Right lung (tissue), 5 donors: ENCODE data around the gene SH3D19. TPM values are rescaled to one million over a fixed set of nuclear protein-coding genes. Genes with fewer than 3 reads are reported as not detected.
A peak's percentile ranks its signal among the peaks of the same experiment; 100 is the strongest.
"Not testable (repeated sequence)": the region's sequence is repeated elsewhere in the genome, so short reads cannot be mapped to it uniquely, and the experiment has no call there.

Source experiments
- DNase-seq, 2 donors: peaks; one replicate each; pipeline ENCODE4 v3.0.0-alpha.2; 2013
- polyA plus RNA-seq, 5 donors: library from polyadenylated mRNA; unstranded; fragments of 120-200 nt; gene quantifications; one replicate each; pipeline versions ENCODE4 v1.2.1 to v1.2.3, GENCODE V29; 2013; ENCODE audit warnings: inconsistent platforms in 1 of 5, low replicate concordance in 1 of 5; ENCODE audit not compliant: insufficient read length in 5 of 5, insufficient read depth in 1 of 5

SH3D19 gene
- polyA plus RNA-seq, 5 donors, result 41.0 to 63.1 (median 54.0) TPM

DNA sequence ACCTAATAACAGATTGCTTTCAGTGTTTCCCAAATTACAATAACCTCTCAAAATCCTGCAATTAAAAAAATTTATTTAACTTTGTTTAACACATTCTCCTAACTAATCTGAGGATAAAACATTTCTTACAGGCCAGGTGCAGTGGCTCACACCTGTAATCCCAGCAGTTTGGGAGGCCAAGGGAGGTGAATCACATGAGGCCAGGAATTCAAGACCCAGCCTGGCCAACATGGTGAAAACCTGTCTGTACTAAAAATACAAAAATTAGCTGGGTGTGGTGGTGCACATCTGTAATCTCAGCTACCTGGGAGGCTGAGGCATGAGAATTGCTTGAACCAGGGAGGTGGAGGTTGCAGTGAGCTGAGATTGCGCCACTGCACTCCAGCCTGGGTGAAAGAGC is 90.0 kb downstream of the SH3D19 start:
- not testable (repeated sequence) for DNase-seq

DNA sequence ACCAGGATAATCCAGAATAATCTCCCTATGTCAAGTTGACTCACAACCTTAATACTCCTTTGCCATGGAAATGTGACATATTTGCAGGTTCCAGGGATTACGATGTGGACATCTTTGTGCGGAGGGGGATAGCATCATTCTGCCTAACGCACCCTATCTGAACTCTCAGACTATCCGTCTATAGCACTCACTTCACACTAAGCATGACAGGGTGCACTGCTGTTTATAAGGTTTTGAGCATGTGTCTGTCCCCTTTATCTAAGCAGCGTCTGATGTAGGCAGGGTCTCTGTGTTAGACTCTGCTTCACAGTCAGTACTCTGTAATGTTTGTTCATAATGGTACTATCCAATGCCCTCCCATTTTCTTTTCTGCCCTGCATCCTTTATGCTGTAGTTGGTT is 91.8 kb downstream of the SH3D19 start:
- DNase-seq, result no peak

DNA sequence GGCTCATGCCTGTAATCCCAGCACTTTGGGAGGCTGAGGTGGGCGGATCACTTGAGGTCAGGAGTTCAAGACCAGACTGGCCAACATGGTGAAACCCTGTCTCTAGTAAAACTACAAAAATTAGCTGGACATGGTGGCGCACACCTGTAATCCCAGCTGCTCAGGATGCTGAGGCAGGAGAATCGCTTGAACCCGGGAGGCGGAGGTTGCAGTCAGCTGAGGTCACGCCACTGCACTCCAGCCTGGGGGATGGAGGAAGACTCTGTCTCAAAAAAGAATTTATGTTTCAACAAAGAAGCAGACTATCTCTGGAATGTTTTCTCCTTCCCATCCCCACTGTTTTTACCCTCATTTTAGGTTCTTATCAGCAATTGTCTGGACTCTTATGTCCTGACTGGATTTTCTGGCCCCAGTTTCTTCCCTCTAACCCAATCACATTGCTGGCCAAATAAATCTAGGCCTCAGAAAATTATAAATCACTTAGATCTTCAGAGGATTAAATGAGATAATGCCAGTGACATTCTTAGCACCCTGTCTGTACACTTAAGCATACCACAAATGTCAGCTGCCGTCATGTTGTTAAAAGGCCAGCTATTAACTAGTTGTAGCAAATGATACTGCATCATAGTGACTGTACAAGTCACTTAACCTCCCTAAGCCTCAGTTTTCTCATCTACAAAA is 93.3 kb downstream of the SH3D19 start:
- DNase-seq, result no peak

DNA sequence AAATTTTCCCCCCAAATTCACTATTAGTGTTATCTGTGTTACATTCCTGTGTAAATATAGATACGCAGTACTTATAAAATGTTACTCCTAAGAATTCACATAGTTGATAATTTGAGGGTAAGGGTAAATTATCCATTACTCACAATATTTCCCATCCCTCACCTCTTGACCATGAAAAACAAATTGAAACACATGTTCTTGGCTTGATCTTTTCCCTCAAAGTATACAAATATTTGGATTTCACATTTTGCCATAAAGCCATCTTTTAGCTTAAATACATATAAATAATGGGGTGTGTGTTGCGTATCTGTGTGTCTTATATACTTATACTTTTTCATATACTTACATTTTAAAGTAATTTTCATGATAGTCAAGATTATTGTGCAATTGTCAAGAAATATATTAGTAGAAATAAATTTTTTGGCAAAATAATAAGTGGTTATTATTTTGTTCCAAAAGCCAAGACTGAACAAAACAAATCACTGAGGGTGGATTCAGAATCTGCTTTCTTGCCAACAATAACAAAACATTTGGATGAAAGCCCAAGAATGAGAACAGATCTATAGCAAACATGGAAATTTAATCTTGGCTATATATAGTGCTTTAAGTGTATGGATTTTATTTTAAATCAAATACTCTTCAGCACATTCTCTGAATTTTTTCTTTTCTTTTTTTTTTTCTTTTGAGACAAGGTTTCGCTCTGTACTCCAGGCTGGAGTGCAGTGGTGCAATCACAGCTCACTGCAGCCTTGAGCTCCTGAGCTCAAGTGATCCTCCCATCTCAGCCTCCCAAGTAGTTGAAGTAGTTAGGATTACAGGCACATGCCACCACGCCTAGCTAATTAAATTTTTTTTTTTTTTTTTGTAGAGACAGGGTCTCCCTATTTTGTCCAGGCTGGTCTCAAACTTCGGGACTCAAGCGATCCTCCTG is 97.0 kb downstream of the SH3D19 start:
- peak; percentile 78 to 83 for DNase-seq

DNA sequence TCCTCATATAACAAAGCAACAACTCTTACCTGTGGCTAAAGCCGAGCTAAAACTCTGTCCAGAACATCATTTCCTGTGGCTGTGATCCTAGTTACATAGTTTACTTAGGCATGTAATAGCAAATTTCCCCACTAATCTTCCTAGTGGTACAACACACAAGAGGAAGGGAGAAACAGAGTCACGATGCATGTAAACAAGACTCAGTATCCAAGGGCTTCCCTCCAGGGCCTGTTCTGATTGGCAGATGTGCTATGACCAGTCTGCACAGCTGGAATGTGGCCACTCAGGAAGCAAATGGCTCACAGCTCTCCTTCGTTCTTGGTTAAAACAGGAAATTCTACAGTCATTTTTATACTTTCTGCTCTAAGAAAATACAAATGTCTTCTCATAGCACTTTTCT is 97.7 kb downstream of the SH3D19 start:
- DNase-seq, result peak; percentile 62 to 64

DNA sequence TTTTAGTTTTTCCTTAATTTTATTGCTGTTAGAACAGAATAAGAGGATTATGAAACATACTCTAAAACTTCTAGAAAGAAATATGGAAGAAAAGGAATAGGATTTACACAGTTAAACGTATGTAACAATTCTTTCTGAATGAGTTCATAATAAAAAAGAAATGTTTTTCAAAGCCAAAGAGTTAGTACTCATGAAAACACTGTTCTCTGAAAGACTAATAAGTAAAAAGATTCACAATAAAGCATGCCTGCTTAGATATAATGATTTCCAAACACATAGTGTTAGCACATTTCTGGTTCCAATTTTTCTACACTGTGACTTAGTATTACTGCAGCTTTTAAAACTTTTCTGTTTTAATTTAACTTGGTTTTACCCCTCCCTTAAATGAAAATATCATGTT is 98.2 kb downstream of the SH3D19 start:
- no peak for DNase-seq

DNA sequence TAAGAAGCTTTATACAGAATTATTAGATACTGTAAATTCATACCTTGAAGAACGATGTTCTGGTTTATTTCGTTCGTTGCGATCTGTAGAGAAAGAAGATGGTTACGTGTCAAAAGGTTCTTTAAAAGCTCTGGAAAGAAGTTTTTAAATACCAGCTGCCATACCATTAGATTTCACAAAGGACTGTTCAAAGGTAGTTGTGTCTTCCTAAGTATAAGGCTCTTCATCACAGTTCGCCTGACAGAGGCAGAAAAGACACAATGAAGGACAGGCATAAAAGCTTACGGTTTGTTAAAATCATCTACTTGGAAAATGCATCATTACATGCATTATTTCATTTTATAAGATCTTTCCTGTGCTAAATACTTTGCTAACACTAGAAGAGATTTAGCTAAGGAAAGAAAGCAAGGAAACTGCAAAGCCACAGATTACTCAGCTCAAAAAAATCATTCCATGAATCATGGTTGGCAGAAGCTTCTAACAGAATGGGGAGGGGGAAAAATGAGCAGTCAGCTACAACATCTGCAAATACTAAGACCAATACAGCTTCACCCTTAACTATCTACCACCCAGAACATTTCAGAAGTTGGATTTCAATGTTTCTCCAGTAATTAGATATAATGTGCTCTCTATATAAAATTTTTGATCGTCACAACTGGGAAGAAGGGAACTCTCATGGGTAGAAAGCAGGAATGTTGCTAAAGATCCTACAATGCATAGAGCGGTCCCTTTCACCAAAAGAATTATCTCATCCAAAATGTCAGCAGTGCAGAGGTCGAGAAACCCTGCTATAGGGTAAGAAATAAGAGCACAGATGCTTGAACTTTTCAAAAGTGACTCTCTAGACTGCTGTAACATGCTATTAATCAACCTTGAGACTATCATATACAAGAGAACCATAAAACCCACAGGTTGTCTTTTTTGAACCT is 99.1 kb downstream of the SH3D19 start:
- peak; percentile 65 to 72 for DNase-seq

DNA sequence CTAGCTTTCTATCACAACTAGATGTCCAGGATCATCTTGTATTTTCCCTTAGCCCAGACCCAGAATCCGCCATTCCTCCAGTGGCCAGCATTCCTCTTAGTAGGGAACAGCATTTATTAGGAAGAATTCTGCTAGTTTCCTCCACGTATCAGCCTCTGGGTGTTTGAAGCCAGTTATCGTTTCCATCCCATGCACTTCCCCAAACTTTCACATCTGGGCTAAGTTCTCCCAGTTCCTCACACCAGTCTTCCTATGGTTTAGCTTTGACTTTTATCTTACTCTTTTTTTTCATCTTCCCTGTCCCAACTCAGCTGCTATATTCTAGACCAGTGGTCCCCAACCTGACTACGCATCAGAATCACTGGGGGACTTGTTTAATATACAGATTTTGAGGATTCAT is 101.9 kb downstream of the SH3D19 start:
- DNase-seq, result no peak

DNA sequence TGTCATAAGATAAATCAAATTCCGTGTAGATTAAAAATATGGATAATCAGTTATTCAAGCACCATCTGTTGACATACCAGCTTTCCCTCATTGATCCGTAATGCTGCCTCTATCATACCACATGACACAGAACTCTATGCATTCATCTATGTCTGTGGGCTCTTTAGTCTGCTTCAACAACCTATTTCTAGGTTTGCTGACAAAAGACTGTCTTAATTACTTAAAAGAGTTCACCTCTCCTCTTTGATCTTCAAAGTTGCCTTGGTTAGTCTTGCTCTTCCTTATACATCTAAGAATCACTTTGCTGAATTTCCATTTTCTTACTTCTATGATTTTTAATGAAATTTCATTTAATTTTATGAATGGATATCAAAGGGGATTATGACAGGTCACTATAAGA is 105.5 kb downstream of the SH3D19 start:
- no peak for DNase-seq

DNA sequence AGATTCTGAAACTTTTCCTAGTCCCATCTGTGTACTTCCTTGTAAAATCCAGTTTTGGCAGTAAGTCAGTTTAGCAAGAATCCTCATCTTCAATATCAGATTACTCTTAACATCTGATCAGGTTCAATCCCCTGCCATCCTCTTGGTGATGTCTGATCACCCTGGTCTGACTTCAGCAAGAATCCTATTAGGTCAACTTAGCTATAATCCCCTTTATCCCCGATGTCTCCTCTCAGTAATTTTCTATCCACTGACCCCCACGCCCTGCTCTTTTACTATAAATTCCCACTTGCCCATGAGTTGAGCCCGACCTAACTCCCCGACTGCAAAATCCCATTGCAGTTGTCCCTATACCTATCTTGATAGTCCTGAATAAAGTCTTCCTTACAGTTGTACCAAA is 106.3 kb downstream of the SH3D19 start:
- no peak for DNase-seq

DNA sequence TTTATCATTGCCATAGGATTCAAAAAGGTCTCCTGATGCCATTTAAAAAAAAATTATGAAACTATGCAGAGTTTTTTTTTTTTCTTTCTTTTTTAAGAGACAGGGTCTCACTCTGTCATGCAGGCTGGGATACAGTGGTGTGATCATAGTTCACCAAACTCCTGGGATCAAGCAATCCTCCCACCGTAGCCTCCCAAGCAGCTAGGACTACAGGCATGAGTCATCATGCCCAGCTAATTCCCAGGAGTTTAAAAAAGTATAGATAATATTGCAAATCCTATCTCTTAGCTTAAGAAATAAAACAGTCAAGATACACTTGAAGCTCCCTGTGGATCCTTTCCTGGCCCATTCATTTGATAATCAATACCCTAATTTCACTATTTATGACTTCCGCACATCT is 107.1 kb downstream of the SH3D19 start:
- no peak for DNase-seq

DNA sequence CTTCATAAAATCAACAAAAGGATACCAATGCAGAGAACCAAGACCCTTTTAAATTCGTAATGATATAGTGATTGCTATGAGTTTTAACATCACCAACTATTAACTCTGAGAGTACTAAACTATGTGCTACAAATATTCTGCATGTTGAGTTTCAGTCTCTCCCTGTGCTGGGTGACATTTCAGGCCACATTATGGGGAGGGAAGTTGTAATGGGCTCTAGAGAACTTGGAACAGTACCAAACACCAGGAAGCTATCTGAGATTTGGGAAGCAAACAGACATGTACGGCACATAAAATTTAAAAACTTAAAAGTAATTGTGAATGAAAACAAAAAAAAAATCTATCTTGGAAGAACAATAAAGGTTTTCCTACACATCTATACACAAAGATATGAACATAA is 108.1 kb downstream of the SH3D19 start:
- DNase-seq, result peak in 1 of 2 donors; percentile 70

DNA sequence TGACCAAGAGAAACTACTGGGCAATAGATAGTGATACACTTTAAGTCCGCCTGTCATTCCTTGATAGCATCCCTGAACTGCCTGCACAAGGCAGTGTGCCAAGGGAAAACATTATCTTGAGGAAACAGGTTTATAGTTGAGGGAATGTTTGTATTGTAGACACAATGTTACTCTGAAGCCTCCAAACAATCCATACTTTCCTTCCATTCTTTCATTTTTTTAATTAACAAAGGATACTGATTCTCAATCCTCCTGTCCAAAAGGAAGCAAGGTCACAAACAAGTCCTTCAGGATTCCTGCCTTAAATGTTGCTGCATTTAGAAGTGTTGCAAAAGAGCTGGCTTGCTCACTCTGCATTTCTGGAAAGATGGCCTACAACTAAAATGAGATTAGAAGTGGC is 110.1 kb downstream of the SH3D19 start:
- no peak for DNase-seq

DNA sequence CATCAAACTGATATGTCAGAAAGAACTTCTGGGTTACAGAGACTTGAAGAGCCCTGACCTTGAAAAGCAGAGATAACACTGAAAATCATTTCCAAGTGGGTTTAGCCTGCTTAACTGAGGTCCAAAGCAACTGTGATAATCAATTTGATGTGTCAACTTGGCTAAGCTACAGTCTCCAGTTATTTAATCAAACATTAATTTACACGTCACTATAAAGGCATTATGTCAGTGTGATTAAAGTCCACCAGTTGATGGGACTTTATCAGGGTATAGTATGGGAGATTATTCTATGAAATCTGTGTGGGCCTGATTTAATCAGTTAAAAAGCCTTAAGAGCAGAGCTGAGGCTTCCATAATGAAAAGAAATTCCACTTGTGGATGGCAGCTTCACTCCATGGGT is 117.5 kb downstream of the SH3D19 start:
- no peak for DNase-seq

DNA sequence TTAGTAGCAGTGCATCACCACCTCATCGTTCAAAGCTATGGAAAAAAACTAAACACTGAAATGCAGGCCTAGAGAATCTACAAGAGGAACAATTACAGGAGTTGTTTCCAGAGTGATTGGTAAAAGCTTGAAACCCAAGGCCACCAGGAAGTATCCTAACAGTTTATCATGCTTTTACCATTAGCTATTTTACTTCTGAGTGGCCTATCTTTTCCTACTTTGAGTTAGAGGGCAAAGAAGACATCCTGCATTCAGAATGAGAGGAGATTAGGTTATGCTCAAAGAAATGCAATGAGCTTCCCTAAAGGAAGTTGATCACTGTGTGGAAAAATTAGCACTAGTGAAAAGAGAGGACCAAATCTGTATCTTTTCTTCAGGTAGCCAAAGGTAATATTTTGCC is 118.2 kb downstream of the SH3D19 start:
- DNase-seq, result no peak

DNA sequence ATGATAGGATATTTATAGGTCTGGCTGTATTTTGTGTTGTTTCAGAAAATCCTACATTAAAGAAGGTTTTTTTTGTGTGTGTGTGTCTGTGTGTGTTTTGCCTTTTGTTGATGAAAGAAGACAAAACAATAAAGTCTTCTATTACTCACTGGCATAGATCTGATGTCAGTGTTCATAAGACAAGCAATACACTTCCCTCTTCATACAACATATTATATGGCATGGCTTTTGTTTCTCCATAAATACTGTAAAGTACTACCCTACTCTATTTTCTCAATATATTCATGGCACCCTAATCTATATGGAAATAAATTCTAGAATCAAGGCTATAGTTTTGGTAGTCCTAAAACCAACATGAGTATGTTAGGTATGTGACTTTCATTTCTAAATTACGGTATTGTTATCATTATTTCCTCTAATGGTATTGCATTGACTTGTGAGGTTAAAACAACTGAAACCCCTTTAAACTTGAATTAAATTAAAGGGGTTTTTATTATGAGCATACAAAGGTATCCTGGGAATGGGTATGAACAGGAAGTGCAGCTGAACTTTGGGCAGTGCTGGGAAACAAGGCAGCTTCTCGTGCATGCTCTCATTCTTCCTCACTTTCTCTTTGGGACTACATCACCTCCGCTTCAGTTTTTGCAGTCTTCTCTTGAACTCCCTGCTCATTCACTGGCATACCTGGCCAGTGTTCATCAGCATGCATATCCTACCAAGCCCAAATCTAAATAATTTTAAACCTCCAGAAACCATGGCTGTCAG is 119.0 kb downstream of the SH3D19 start:
- DNase-seq, result no peak

DNA sequence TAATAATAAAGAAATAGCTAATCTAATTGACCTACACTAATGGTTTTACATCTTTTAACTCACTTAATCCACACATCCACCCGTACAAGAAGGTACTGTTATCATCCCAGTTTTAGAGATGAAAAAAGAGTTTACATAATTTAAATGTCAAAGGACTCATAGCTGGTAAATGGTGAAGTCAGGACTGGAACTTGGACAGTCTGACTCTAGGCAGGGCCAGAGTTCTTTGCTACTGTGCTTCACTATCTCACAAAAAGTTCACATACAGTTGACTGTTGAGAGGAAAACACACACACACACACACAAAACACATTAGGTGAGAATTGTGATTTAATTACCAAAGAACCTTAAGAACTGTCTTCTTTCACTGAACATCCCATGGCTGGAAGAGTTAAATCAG is 119.7 kb downstream of the SH3D19 start:
- DNase-seq, result no peak

DNA sequence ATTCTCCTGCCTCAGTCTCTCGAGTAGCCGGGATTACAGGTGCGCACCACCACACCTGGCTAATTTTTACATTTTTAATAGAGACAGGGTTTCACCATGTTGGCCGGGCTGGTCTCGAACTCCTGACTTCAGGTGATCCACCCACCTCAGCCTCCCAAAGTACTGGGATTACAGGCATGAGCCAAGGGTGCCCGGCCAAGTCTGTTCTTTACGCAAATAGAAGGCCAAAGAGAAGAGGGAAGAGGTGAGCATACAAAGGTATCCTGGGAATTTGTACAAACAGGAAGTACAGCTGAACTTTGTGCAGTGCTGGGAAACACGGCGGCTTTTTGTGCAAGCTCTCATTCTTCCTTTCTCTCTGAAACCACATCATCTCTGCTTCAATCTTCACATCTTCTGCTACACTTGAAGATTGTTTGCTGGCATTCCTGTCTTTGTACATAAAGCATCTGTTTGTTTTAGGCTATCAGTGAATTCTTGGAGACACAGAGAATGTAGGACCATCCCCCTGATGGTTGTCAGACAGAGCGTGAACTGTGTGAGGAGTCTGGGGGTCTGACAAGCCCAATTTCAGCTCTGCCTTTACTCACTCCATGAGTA is 120.4 kb downstream of the SH3D19 start:
- DNase-seq, result peak in 1 of 2 donors; percentile 45

DNA sequence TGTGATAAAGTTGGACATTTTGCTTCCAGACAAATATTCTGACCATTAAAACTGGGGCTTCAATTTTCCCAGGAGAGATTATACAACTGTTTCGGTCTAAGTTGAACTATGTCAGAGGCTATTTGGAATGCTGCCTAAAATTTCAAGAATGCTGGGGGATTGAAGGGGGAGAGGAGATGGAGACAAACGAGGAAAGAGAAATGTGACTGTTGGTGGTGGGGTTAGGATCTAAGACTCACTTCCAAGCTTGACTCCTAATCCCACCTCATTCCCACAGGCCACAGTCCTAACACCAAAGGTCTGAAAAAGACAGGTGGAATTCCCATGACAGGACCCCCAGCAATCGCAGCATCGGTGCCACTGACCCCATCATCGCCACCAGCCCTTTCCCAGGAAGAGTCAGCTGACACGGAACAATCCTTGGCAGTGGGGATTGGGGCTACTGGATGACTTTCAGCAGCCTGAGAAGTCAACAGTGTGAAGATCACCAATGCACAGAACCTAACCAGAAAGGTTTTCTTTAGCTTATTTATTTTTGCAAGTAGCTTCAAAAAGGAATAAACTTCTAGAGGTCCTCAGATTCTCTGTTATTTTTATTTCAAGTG is 122.5 kb downstream of the SH3D19 start:
- DNase-seq, result no peak

DNA sequence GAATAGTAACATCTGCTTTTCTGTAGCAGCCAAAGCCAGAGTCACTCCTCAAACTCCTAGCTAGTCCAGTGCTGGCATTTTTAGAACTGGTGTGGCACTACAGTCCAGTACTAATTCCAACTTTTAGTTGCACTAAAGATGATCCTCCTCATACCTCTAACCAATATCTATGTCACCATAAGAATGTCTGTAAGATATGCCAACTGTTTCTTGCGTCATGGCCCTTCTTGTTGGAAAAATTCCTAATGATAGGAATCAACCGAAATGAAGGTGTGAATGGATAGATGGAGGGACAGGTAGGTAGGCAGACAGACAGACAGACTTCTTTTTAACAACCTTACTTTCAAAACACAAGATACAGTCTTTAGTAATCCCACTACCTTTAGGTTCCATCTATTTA is 123.0 kb downstream of the SH3D19 start:
- DNase-seq, result no peak
